A549 (cell line): ENCODE data around the gene TSKS. TPM values are rescaled to one million over a fixed set of nuclear protein-coding genes. Genes with fewer than 3 reads are reported as not detected.
A peak's percentile ranks its signal among the peaks of the same experiment; 100 is the strongest.

Source experiments
- ATAC-seq, 2 experiments: fragments of 200-7000 bp in 1 of 2; fragments of >200 bp in 1 of 2; cut with Nextera tagmentation in 1 of 2; cut with Tn5 transposase in 1 of 2; 3 replicates each; pipeline versions ENCODE4 v1.8.0 to v1.9.1; 2018 to 2020; ENCODE audit warnings: mild to moderate bottlenecking in 1 of 2, moderate library complexity in 1 of 2
- CTCF ChIA-PET: fragments of 300-600 bp; sonication (Branson Sonifier 250); formaldehyde crosslinking; extraction: SDS; loops from one replicate; lab custom pipeline; 2021; ENCODE audit warnings: antibody characterized with exemption, inconsistent platforms; lab: Yijun Ruan, JAX
- POLR2A ChIA-PET: fragments of 350-600 bp; formaldehyde crosslinking; extraction: SDS; loops from one replicate; lab custom pipeline; 2021; ENCODE audit warnings: antibody characterized with exemption, inconsistent platforms; lab: Yijun Ruan, JAX
- DNase-seq, 2 experiments: peaks; one replicate each; pipeline versions ENCODE4 v3.0.0 to v3.0.0-alpha.2; 2011 to 2016; ENCODE audit warnings: low read depth in 1 of 2, low spot score in 1 of 2
- FAIRE-seq: peaks from 2 replicates; lab custom pipeline; 2011; peaks lifted over from hg19 to GRCh38; lab: Jason Lieb, UNC
- H3K27ac ChIP-seq, 2 experiments: fragments of >200 bp; sonication (Bioruptor Twin); formaldehyde crosslinking; 3 replicates each; pipeline ENCODE4 v1.5.1; 2016 to 2017
- H3K4me1 ChIP-seq: fragments of >200 bp; sonication (Bioruptor Twin); formaldehyde crosslinking; 3 replicates; pipeline ENCODE4 v1.6.1; 2016
- H3K4me2 ChIP-seq: fragments of >200 bp; sonication (Bioruptor Twin); formaldehyde crosslinking; 3 replicates; pipeline ENCODE4 v1.6.1; 2016
- H3K4me3 ChIP-seq: fragments of >200 bp; sonication (Bioruptor Twin); formaldehyde crosslinking; 3 replicates; pipeline ENCODE4 v1.5.1; 2016
- H3K9me3 ChIP-seq: fragments of >200 bp; sonication (Bioruptor Twin); formaldehyde crosslinking; 3 replicates; pipeline ENCODE4 v1.6.1; 2016
- EP300 ChIP-seq, 2 experiments: fragments of >200 bp; sonication (Bioruptor Twin); formaldehyde crosslinking; IDR thresholded peaks; 2 replicates in 1 of 2; 3 replicates in 1 of 2; pipeline ENCODE4 v1.6.1; 2016 to 2017
- MYC ChIP-seq: IDR thresholded peaks from 2 replicates; pipeline ENCODE4 v1.6.1; 2012; ENCODE audit warnings: mild to moderate bottlenecking, inconsistent platforms, low read length, improper control_type of control experiment, borderline replicate concordance
- WGBS: methylation state at CpG from one replicate; pipeline ENCODE4 v1.1.6; 2017; ENCODE audit errors: missing lambda C conversion rate; 5-methylcytosine and 5-hydroxymethylcytosine counted together
- polyA plus RNA-seq, 4 experiments: library from polyadenylated mRNA; depleted of rRNA in 3 of 4; stranded (reverse); fragments of >200 nt; fragmentation: RNase III in 1 of 4; extraction: RNeasy Plus Mini Kit Qiagen cat#74134 plus additional on column Dnase treatment in 1 of 4; gene quantifications; 2 replicates in 3 of 4; 3 replicates in 1 of 4; pipeline ENCODE4 v1.2.3, GENCODE V29; 2011 to 2017
- small RNA-seq, 6 experiments: library from RNA; depleted of rRNA; stranded (forward); fragments of <200 nt; gene quantifications; one replicate each; pipeline ENCODE3, GENCODE V24; 2012

The TSKS gene
- polyA plus RNA-seq, 2 of the 4 experiments (the other 2 are of a cell fraction) = not detected

GRCh38 chr19:49690079-49690655, 72.9 kb downstream of the TSKS start:
- no peaks in the 10 kb centered on the region for H3K9me3 ChIP-seq
- ATAC-seq (peak in 1 of 2 experiments; percentile 0; a peak in 2 of 6 replicates), DNase-seq (no peak), FAIRE-seq (no peak)
- no peak overlapping the region for H3K4me3 ChIP-seq
- POLR2A ChIA-PET = interaction anchor here (0.8 kb wide), 1 partner anchor 14 kb away, joined by 3 read pairs; no protein-coding TSS in a partner anchor
- 94% methylated on average over 39 of the region's 39 CpGs for WGBS
- H3K27ac ChIP-seq = no peak overlapping the region
- no peak overlapping the region for H3K4me2 ChIP-seq
- H3K4me1 ChIP-seq = 0 out of 3 replicates have a peak, but pooled peaks cover 9% of the 10 kb centered on the region
- TF ChIP-seq EP300 (IDR thresholded peaks at IDR 0.05) (0 out of 5 replicates have a peak, but pooled peaks of 1 of the 2 experiments have one; percentile 16), MYC (no peak)
- CTCF ChIA-PET = interaction anchor here (0.6 to 3.4 kb wide), 6 partner anchors 9 to 18 kb away, joined by 3 to 11 read pairs (median 4); no protein-coding TSS in a partner anchor

Small RNA genes within 50 kb of the gene (small RNA-seq; reads per million reads assigned to genes)
- gene MIR6799 = 0 to 0.08 (median 0) reads per million in 6 experiments
- 0 to 2.6 (median 0.32) reads per million in 6 experiments for gene RNU6-841P

Other genes starting within 250 kb of the TSKS start
- 0.31 and 0.41 TPM in 2 replicates for gene RCN3, start 235.3 kb downstream of the TSKS start, polyA plus RNA-seq (2011; rRNA removed)
- gene RCN3, start 235.3 kb downstream of the TSKS start, polyA plus RNA-seq (2017; fragmentation: RNase III; extraction: RNeasy Plus Mini Kit Qiagen cat#74134 plus additional on column Dnase treatment) = 1.6 to 2.1 TPM (median 1.8 TPM) in 3 replicates
- 49.0 and 52.5 TPM in 2 replicates for gene NOSIP, start 182.8 kb downstream of the TSKS start, polyA plus RNA-seq (2011; rRNA removed)
- 98.0 to 105 TPM (median 101 TPM) in 3 replicates for gene NOSIP, start 182.8 kb downstream of the TSKS start, polyA plus RNA-seq (2017; fragmentation: RNase III; extraction: RNeasy Plus Mini Kit Qiagen cat#74134 plus additional on column Dnase treatment)
- 0.53 and 0.82 TPM in 2 replicates for gene PRRG2, start 182.0 kb downstream of the TSKS start, polyA plus RNA-seq (2011; rRNA removed)
- gene PRRG2, start 182.0 kb downstream of the TSKS start, polyA plus RNA-seq (2017; fragmentation: RNase III; extraction: RNeasy Plus Mini Kit Qiagen cat#74134 plus additional on column Dnase treatment) = 0.68 to 1.1 TPM (median 1.0 TPM) in 3 replicates
- 0.78 and 1.6 TPM in 2 replicates for gene PRR12, start 172.1 kb downstream of the TSKS start, polyA plus RNA-seq (2011; rRNA removed)
- gene PRR12, start 172.1 kb downstream of the TSKS start, polyA plus RNA-seq (2017; fragmentation: RNase III; extraction: RNeasy Plus Mini Kit Qiagen cat#74134 plus additional on column Dnase treatment) = 13.0 to 16.3 TPM (median 15.6 TPM) in 3 replicates
- 45.9 and 47.6 TPM in 2 replicates for gene RRAS, start 123.2 kb downstream of the TSKS start, polyA plus RNA-seq (2011; rRNA removed)
- gene RRAS, start 123.2 kb downstream of the TSKS start, polyA plus RNA-seq (2017; fragmentation: RNase III; extraction: RNeasy Plus Mini Kit Qiagen cat#74134 plus additional on column Dnase treatment) = 49.2 to 55.4 TPM (median 50.2 TPM) in 3 replicates
- 4.0 and 6.1 TPM in 2 replicates for gene SCAF1, start 121.1 kb downstream of the TSKS start, polyA plus RNA-seq (2011; rRNA removed)
- 41.0 to 47.9 TPM (median 47.2 TPM) in 3 replicates for gene SCAF1, start 121.1 kb downstream of the TSKS start, polyA plus RNA-seq (2017; fragmentation: RNase III; extraction: RNeasy Plus Mini Kit Qiagen cat#74134 plus additional on column Dnase treatment)
- gene IRF3, start 97.4 kb downstream of the TSKS start, polyA plus RNA-seq (2011; rRNA removed) = 54.0 and 68.6 TPM in 2 replicates
- gene IRF3, start 97.4 kb downstream of the TSKS start, polyA plus RNA-seq (2017; fragmentation: RNase III; extraction: RNeasy Plus Mini Kit Qiagen cat#74134 plus additional on column Dnase treatment) = 88.5 to 114 TPM (median 103 TPM) in 3 replicates
- 26.6 and 29.2 TPM in 2 replicates for gene BCL2L12, start 97.4 kb downstream of the TSKS start, polyA plus RNA-seq (2011; rRNA removed)
- 47.8 to 53.0 TPM (median 48.6 TPM) in 3 replicates for gene BCL2L12, start 97.4 kb downstream of the TSKS start, polyA plus RNA-seq (2017; fragmentation: RNase III; extraction: RNeasy Plus Mini Kit Qiagen cat#74134 plus additional on column Dnase treatment)
- gene PRMT1, start 86.0 kb downstream of the TSKS start, polyA plus RNA-seq (2011; rRNA removed) = 440 and 504 TPM in 2 replicates
- gene PRMT1, start 86.0 kb downstream of the TSKS start, polyA plus RNA-seq (2017; fragmentation: RNase III; extraction: RNeasy Plus Mini Kit Qiagen cat#74134 plus additional on column Dnase treatment) = 488 to 516 TPM (median 500 TPM) in 3 replicates
- gene ADM5, start 73.7 kb downstream of the TSKS start, polyA plus RNA-seq (2011; rRNA removed) = 2.0 and 2.9 TPM in 2 replicates
- gene ADM5, start 73.7 kb downstream of the TSKS start, polyA plus RNA-seq (2017; fragmentation: RNase III; extraction: RNeasy Plus Mini Kit Qiagen cat#74134 plus additional on column Dnase treatment) = 4.3 to 4.5 TPM (median 4.4 TPM) in 3 replicates
- gene CPT1C, start 72.2 kb downstream of the TSKS start, polyA plus RNA-seq (2011; rRNA removed) = 8.2 and 8.5 TPM in 2 replicates
- 13.7 to 17.1 TPM (median 15.4 TPM) in 3 replicates for gene CPT1C, start 72.2 kb downstream of the TSKS start, polyA plus RNA-seq (2017; fragmentation: RNase III; extraction: RNeasy Plus Mini Kit Qiagen cat#74134 plus additional on column Dnase treatment)
- 36.6 and 41.6 TPM in 2 replicates for gene AP2A1, start 3.7 kb upstream of the TSKS start, polyA plus RNA-seq (2011; rRNA removed)
- gene AP2A1, start 3.7 kb upstream of the TSKS start, polyA plus RNA-seq (2017; fragmentation: RNase III; extraction: RNeasy Plus Mini Kit Qiagen cat#74134 plus additional on column Dnase treatment) = 53.4 to 62.1 TPM (median 58.6 TPM) in 3 replicates
- 12.5 and 14.5 TPM in 2 replicates for gene FUZ, start 50.0 kb upstream of the TSKS start, polyA plus RNA-seq (2011; rRNA removed)
- 15.9 to 23.7 TPM (median 21.7 TPM) in 3 replicates for gene FUZ, start 50.0 kb upstream of the TSKS start, polyA plus RNA-seq (2017; fragmentation: RNase III; extraction: RNeasy Plus Mini Kit Qiagen cat#74134 plus additional on column Dnase treatment)
- 20.4 and 27.1 TPM in 2 replicates for gene MED25, start 55.0 kb upstream of the TSKS start, polyA plus RNA-seq (2011; rRNA removed)
- 36.4 to 41.6 TPM (median 40.1 TPM) in 3 replicates for gene MED25, start 55.0 kb upstream of the TSKS start, polyA plus RNA-seq (2017; fragmentation: RNase III; extraction: RNeasy Plus Mini Kit Qiagen cat#74134 plus additional on column Dnase treatment)
- 27.7 and 41.2 TPM in 2 replicates for gene PTOV1, start 87.9 kb upstream of the TSKS start, polyA plus RNA-seq (2011; rRNA removed)
- 119 to 153 TPM (median 147 TPM) in 3 replicates for gene PTOV1, start 87.9 kb upstream of the TSKS start, polyA plus RNA-seq (2017; fragmentation: RNase III; extraction: RNeasy Plus Mini Kit Qiagen cat#74134 plus additional on column Dnase treatment)
- gene PNKP, start 104.3 kb upstream of the TSKS start, polyA plus RNA-seq (2011; rRNA removed) = 22.5 and 23.3 TPM in 2 replicates
- 63.8 to 75.9 TPM (median 71.2 TPM) in 3 replicates for gene PNKP, start 104.3 kb upstream of the TSKS start, polyA plus RNA-seq (2017; fragmentation: RNase III; extraction: RNeasy Plus Mini Kit Qiagen cat#74134 plus additional on column Dnase treatment)
- gene AKT1S1, start 114.0 kb upstream of the TSKS start, polyA plus RNA-seq (2011; rRNA removed) = 39.2 and 41.5 TPM in 2 replicates
- gene AKT1S1, start 114.0 kb upstream of the TSKS start, polyA plus RNA-seq (2017; fragmentation: RNase III; extraction: RNeasy Plus Mini Kit Qiagen cat#74134 plus additional on column Dnase treatment) = 63.4 to 75.9 TPM (median 75.3 TPM) in 3 replicates
- gene TBC1D17, start 114.4 kb upstream of the TSKS start, polyA plus RNA-seq (2011; rRNA removed) = 12.3 and 18.0 TPM in 2 replicates
- 26.6 to 44.8 TPM (median 41.5 TPM) in 3 replicates for gene TBC1D17, start 114.4 kb upstream of the TSKS start, polyA plus RNA-seq (2017; fragmentation: RNase III; extraction: RNeasy Plus Mini Kit Qiagen cat#74134 plus additional on column Dnase treatment)
- 0.15 and 0.18 TPM in 2 replicates for gene IL4I1, start 133.6 kb upstream of the TSKS start, polyA plus RNA-seq (2011; rRNA removed)
- gene IL4I1, start 133.6 kb upstream of the TSKS start, polyA plus RNA-seq (2017; fragmentation: RNase III; extraction: RNeasy Plus Mini Kit Qiagen cat#74134 plus additional on column Dnase treatment) = 0.62 to 0.88 TPM (median 0.87 TPM) in 3 replicates
- gene ATF5, start 165.9 kb upstream of the TSKS start, polyA plus RNA-seq (2011; rRNA removed) = 7.8 and 12.9 TPM in 2 replicates
- 42.8 to 48.5 TPM (median 44.6 TPM) in 3 replicates for gene ATF5, start 165.9 kb upstream of the TSKS start, polyA plus RNA-seq (2017; fragmentation: RNase III; extraction: RNeasy Plus Mini Kit Qiagen cat#74134 plus additional on column Dnase treatment)
- 21.4 and 28.9 TPM in 2 replicates for gene NUP62, start 166.2 kb upstream of the TSKS start, polyA plus RNA-seq (2011; rRNA removed)
- gene NUP62, start 166.2 kb upstream of the TSKS start, polyA plus RNA-seq (2017; fragmentation: RNase III; extraction: RNeasy Plus Mini Kit Qiagen cat#74134 plus additional on column Dnase treatment) = 83.9 to 88.5 TPM (median 85.9 TPM) in 3 replicates
- gene SIGLEC11, start 197.9 kb upstream of the TSKS start, polyA plus RNA-seq (2011; rRNA removed) = not detected in 2 replicates
- not detected in 3 replicates for gene SIGLEC11, start 197.9 kb upstream of the TSKS start, polyA plus RNA-seq (2017; fragmentation: RNase III; extraction: RNeasy Plus Mini Kit Qiagen cat#74134 plus additional on column Dnase treatment)